H1 (cell line): ENCODE data around the gene RAP1GDS1.

Experiments
- EGR1 ChIP-seq: IDR thresholded peaks from 2 replicates; pipeline ENCODE4 v1.6.1; 2011; ENCODE audit warnings: low read depth, low read length, borderline replicate concordance
- POLR2A ChIP-seq, 2 experiments: IDR thresholded peaks; 1 replicate in 1 of 2; 2 replicates in 1 of 2; pipeline ENCODE4 v1.6.1; 2011; ENCODE audit warnings: low read depth in 2 of 2, low read length in 2 of 2, mild to moderate bottlenecking in 2 of 2; ENCODE audit errors: control extremely low read depth in 1 of 2
- POLR2AphosphoS5 ChIP-seq: IDR thresholded peaks from 2 replicates; pipeline ENCODE4 v1.6.1; 2011; ENCODE audit warnings: low read depth, low read length
- TAF1 ChIP-seq: IDR thresholded peaks from 2 replicates; pipeline ENCODE4 v1.6.1; 2011; ENCODE audit warnings: mild to moderate bottlenecking, low read depth, low read length

- no peak for TF ChIP-seq POLR2AphosphoS5
- TF ChIP-seq EGR1: no peak
- TF ChIP-seq POLR2A (IDR thresholded peaks at IDR 0.05; ENCODE audit: control extremely low read depth in 1 of 2, low read depth in 2 of 2, low read length in 2 of 2): no peak
- no peak for TF ChIP-seq TAF1
Observed at GRCh38 chr4:98480535-98480934, 219.4 kb downstream of the RAP1GDS1 start.
